Measurements from ENCODE around the gene CNTN5.

The CNTN5 gene

DNA sequence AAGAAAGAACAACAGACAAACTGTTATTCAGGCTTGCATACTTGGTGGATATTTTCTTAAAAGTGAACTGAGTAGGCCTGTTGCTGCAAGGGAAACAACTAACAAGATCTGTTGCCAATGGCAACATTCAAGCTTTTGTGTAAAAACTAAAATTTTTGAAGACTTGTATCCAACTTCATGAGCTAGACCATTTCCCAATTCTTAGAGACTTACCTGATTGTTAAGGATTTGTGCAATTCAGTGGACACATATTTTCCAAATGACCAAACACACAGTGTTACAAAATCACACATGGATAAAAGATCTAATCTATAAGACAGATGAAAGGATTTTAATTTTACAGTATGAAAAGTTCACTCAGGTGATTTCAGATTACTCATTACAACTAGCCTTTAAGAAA, 564.1 kb downstream of the CNTN5 start:
- TF ChIP-seq, protein P1, sequence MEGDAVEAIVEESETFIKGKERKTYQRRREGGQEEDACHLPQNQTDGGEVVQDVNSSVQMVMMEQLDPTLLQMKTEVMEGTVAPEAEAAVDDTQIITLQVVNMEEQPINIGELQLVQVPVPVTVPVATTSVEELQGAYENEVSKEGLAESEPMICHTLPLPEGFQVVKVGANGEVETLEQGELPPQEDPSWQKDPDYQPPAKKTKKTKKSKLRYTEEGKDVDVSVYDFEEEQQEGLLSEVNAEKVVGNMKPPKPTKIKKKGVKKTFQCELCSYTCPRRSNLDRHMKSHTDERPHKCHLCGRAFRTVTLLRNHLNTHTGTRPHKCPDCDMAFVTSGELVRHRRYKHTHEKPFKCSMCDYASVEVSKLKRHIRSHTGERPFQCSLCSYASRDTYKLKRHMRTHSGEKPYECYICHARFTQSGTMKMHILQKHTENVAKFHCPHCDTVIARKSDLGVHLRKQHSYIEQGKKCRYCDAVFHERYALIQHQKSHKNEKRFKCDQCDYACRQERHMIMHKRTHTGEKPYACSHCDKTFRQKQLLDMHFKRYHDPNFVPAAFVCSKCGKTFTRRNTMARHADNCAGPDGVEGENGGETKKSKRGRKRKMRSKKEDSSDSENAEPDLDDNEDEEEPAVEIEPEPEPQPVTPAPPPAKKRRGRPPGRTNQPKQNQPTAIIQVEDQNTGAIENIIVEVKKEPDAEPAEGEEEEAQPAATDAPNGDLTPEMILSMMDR (IDR thresholded peaks at IDR 0.05): no peak

DNA sequence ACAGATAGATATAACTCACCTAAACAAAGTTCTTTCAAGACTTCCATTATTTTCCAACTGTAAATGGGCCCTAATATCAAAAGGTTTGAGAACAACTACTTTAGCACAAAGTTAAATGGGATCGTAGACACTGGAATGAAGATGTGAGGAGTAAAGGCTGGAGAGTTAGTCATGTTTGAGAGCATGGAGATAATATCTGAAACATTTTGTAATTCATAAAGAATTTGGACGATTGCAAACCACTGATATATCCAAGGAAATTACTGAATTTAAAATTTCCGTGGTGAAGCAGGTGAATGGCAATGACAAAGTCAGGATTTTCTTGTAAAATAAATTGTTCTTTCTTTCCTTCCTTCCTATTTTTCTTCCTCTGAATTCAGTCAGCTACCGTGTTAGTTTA, 564.9 kb downstream of the CNTN5 start:
- TF ChIP-seq, protein P1 (IDR thresholded peaks at IDR 0.05): no peak

DNA sequence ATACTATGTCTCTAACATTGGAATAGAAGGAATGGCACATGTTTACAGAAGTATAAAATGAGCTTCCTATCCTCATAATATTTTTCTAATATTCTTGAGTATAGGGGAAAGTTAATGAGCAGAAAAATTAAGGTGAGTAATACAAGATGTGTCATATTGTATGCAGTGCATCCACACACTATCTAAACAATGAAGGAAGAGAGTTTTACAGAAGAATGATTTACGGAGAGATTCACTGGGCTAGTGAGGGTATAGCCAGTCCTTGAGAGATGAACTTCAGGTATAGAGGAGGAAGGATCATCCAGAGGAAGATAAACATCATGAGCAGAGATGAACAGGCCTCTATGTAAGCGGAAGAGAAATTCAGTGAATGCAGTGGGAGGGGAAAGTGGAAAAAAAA, 569.0 kb downstream of the CNTN5 start:
- TF ChIP-seq, protein P1 (IDR thresholded peaks at IDR 0.05): no peak

DNA sequence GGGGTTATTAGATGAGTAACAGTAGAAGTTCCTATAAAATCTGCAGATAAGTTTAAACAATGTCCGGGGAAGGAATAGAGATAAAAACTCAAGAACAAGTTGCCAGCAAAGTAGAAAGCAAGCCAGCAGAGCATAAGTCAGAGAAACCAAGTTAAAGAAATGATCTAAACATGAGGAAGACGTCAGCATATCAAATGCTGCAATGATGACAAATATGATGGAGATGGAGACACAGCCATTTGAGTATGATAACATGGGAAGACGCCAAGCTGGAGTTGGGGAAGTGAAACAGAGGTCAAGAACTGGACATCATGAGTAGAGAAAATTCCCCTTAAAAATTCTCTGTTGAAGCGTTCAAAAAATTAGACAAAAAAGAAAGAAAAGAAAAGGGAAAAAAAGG, 571.5 kb downstream of the CNTN5 start:
- TF ChIP-seq, protein P1 (IDR thresholded peaks at IDR 0.05): no peak

DNA sequence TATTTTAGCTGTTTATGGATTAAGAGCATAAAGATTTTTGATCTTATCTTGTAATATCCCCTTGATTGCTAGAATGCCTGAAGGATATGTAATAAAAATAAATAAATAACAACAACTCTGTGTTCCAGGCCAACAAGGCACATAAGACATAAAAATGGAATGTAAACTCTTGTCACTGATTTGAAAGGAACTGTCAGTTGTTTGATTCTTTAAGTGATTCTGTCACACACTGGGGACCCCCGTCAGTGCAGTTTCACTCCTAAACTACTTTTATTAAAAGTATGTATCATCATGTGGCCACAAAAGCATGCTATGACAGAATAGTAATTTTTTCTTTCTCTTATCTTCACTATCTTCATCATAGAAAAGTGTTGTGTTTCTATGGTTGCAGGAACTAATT, 572.4 kb downstream of the CNTN5 start:
- TF ChIP-seq, protein P1 (IDR thresholded peaks at IDR 0.05): no peak

DNA sequence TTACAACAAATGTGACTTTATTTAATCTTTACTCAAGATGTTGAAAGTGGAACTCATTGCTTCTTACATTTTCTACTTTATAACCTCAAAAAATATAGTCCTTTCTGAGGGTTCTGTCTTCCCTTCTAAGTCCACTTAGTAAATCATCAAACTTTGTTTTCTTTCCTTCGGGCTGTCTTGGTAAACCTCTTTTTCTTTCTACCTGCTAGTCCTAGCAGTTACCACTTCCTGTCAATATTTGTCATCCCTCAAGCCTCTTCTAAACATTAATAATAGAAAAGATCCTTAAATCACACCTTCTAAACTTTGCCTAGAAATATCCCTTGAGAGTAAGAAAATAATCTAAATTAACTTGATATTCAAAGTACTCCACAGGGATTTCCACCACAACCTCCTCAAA, 580.4 kb downstream of the CNTN5 start:
- TF ChIP-seq, protein P1 (IDR thresholded peaks at IDR 0.05): no peak

DNA sequence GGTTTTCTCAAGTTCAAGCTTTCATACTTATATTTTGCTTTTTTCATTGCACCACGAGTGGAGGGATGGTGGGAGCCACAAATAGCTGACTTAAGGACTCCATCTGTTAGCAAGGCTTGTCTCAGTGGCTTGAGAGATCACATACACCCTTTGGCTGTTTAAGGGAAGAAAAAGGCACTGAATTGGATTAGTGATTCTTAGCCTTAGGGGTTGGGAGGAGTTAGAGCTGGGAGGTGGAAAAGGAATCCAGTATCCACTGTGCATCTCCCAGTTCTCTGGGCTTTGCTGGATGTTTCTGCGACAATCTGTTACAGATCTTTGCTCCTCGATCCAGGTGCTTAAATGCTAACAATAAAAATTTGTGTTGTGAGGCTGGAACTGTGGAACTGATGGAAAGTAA, 593.6 kb downstream of the CNTN5 start:
- TF ChIP-seq, protein P1 (IDR thresholded peaks at IDR 0.05): no peak

DNA sequence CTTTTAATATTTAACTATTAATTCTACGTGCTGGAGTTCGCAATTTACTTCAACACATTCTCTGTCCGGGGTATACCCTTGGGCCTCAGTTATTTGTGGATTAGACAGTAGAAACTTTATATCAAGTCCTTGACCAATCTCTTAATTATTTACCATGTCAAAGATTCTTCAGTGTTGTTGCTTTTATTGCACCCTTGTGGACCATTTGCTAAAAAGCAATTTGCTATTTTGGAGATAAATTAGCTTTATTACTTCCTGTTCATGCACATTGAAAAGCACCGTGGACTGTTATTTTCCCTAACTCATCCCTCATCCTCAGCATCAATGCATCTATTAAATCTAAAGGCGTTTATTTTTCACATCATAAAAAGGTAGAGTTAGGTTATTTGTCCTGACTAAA, 609.9 kb downstream of the CNTN5 start:
- TF ChIP-seq, protein P1 (IDR thresholded peaks at IDR 0.05): no peak
